Heart left ventricle (tissue), 13 donors: Measurements from ENCODE around the gene CD244.

Experiments used
- POLR2A ChIP-seq, 2 donors: fragments of 450-650 bp; IDR thresholded peaks; one replicate each; pipeline ENCODE4 v1.6.1; 2017; ENCODE audit warnings: antibody characterized with exemption in 2 of 2, mild to moderate bottlenecking in 2 of 2, moderate library complexity in 2 of 2
- TF ChIP-seq, protein P1 (sequence below), 12 donors: fragments of 200-600 bp; sonication (generic) in 4 of 12; IDR thresholded peaks; one replicate each; pipeline versions ENCODE4 v1.5.0 to v1.8.0; 2018 to 2022; ENCODE audit warnings: antibody characterized with exemption in 12 of 12, mild to moderate bottlenecking in 5 of 12
- donor health status: ischemic (EF 13 %, LVEDD 7.1; RV severe dilation, severe dysfunction).
- donor health status: DM: no; HTN: yes; CAD: no.
- donor health status: DM: no; HTN: no; CAD: no.
- donor health status: ischemic (EF 25% LVEDD 6.9; RV normal size, moderate dysfunction).
- donor health status: ischemic (EF 25% LVEDD 5.7; RV mildly dilated, moderate dysfunction).
- donor health status: ischemic (EF 35%, LVEDD 5.7; RV mildly dilated, moderate dysfunction).
- donor health status: nonischemic (EF 11% LVEDD 7.7; RV severe dilation, severe dysfunction).
- donor health status: DM: yes; HTN: yes; CAD: no.
- donor health status: PGD.
- donor health status: ischemic (EF 29% LVEDD 5.4; RV normal size, mild dysfunction).
- donor health status: nonischemic (EF 23%, LVEDD 6.1; RV moderate dilation, normal function).

DNA sequence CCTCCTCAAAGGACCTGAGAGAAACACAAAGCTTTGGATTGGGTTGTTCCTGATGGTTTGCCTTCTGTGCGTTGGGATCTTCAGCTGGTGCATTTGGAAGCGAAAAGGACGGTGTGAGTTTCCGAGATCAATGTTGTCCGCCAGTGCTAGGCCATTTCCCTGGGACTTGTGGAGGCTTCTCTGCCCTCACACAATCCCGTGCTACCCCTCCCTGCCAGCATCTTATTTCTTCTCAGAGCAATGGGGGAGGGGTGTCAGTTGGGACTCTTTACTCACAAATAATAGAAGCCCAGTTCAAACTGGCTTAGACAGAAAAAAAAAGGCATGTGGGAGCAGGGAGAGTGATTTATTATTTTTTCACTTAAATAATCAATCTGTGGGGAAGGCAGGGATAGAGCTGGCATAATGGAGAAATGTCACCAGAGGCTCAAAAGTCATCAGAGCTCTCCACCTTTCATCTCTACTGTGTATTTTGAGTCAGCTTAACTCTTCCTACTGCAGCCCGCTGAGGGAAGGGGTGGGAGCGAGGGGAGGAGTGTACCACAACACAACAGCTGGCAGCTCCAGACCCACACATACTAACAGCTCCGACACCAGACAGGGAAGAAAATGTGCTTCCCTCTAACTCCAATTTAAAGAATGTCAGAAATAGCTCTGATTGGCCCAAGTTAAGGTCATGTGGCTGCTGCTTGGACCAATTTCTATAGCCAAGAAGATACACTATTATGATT, 44.3 kb downstream of the CD244 start:
- TF ChIP-seq, protein P1, sequence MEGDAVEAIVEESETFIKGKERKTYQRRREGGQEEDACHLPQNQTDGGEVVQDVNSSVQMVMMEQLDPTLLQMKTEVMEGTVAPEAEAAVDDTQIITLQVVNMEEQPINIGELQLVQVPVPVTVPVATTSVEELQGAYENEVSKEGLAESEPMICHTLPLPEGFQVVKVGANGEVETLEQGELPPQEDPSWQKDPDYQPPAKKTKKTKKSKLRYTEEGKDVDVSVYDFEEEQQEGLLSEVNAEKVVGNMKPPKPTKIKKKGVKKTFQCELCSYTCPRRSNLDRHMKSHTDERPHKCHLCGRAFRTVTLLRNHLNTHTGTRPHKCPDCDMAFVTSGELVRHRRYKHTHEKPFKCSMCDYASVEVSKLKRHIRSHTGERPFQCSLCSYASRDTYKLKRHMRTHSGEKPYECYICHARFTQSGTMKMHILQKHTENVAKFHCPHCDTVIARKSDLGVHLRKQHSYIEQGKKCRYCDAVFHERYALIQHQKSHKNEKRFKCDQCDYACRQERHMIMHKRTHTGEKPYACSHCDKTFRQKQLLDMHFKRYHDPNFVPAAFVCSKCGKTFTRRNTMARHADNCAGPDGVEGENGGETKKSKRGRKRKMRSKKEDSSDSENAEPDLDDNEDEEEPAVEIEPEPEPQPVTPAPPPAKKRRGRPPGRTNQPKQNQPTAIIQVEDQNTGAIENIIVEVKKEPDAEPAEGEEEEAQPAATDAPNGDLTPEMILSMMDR (IDR thresholded peaks at IDR 0.05): no peak
- TF ChIP-seq POLR2A (IDR thresholded peaks at IDR 0.05): no peak
